Measurements from ENCODE around the gene FOXP1. TPM values are rescaled to one million over a fixed set of nuclear protein-coding genes. Genes with fewer than 3 reads are reported as not detected.
A peak's percentile ranks its signal among the peaks of the same experiment; 100 is the strongest.

FOXP1 gene
- total and polyA plus RNA-seq, 8 donors, result 12.3 to 215 (median 117) TPM

GRCh38 chr3:70994644-70995043 is 588.9 kb downstream of the FOXP1 start:
- no peak overlapping the region for H3K4me3 ChIP-seq
- H3K27me3 ChIP-seq, result no peaks in the 10 kb centered on the region
- no peaks in the 10 kb centered on the region for H3K9me3 ChIP-seq
- H3K27ac ChIP-seq, result no peak overlapping the region
- intact Hi-C loops (cut with DNase I; ENCODE audit: low total_unique reads), result no loop called here
- H3K36me3 ChIP-seq, result peaks cover 9 to 65% (median 48%) of the 10 kb centered on the region in 4 donors
- peaks cover under 1 to 42% (median 18%) of the 10 kb centered on the region in 4 donors for H3K4me1 ChIP-seq
- WGBS, 5 donors, result 95 to 99% (median 97%) methylated on average over 3 of the region's 3 CpGs
- no peak for TF ChIP-seq POLR2A (IDR thresholded peaks at IDR 0.05)
- no peak for TF ChIP-seq CTCF (IDR thresholded peaks at IDR 0.05)
- no peak for TF ChIP-seq POLR2AphosphoS5 (IDR thresholded peaks at IDR 0.05)
- TF ChIP-seq EP300 (IDR thresholded peaks at IDR 0.05), result no peak
- DNase-seq, result no peak

- H3K27ac ChIP-seq, result peak overlapping the region in 1 of 5 donors; percentile 54
- intact Hi-C loops (cut with DNase I; ENCODE audit: low total_unique reads), result no loop called here
- TF ChIP-seq CTCF (IDR thresholded peaks at IDR 0.05) (no peak), EP300 (IDR thresholded peaks at IDR 0.05) (no peak), POLR2AphosphoS5 (IDR thresholded peaks at IDR 0.05) (no peak), POLR2A (IDR thresholded peaks at IDR 0.05) (no peak)
- H3K9me3 ChIP-seq, result no peaks in the 10 kb centered on the region
- H3K36me3 ChIP-seq, result peaks cover 7 to 65% (median 46%) of the 10 kb centered on the region in 4 donors
- H3K4me1 ChIP-seq, result peaks cover 6 to 58% (median 29%) of the 10 kb centered on the region in 4 donors
- H3K4me3 ChIP-seq, result no peak overlapping the region
- no peaks in the 10 kb centered on the region for H3K27me3 ChIP-seq
- DNase-seq, result no peak
- 83 to 93% (median 93%) methylated on average over 11 of the region's 11 CpGs for WGBS, 5 donors
Measured at GRCh38 chr3:70992562-70993204, 590.8 kb downstream of the FOXP1 start.

DNA sequence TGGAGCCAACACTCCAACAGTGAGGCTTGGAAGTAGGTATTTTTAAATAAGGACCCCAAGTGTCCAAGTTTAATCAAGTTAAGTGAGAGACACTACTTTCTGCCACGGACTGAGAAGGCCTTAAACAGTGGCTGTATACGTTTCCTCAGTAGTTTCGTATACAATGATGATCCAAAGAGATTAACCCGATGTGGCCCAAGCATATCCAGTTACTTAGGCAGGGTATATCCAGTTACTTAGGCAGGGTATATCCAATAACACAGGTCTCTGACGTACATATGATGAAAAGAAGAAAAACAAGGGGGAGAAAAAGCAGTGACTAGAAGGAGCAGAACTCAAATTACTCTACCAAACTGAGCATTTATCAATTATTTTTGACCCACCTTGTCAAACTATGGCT is 591.4 kb downstream of the FOXP1 start:
- Histone ChIP-seq H3K36me3 (peaks cover 13 to 65% (median 46%) of the 10 kb centered on the region in 4 donors), H3K4me3 (no peak overlapping the region), H3K27ac (peak overlapping the region in 1 of 5 donors; percentile 44), H3K9me3 (no peaks in the 10 kb centered on the region), H3K27me3 (no peaks in the 10 kb centered on the region), H3K4me1 (peaks cover 6 to 64% (median 31%) of the 10 kb centered on the region in 4 donors)
- TF ChIP-seq EP300 (IDR thresholded peaks at IDR 0.05) (no peak), POLR2AphosphoS5 (IDR thresholded peaks at IDR 0.05) (no peak), CTCF (IDR thresholded peaks at IDR 0.05) (no peak), POLR2A (IDR thresholded peaks at IDR 0.05) (no peak)
- 78 to 85% (median 83%) methylated on average over 5 of the region's 5 CpGs for WGBS, 5 donors
- intact Hi-C loops (cut with DNase I; ENCODE audit: low total_unique reads), result no loop called here
- no peak for DNase-seq

DNA sequence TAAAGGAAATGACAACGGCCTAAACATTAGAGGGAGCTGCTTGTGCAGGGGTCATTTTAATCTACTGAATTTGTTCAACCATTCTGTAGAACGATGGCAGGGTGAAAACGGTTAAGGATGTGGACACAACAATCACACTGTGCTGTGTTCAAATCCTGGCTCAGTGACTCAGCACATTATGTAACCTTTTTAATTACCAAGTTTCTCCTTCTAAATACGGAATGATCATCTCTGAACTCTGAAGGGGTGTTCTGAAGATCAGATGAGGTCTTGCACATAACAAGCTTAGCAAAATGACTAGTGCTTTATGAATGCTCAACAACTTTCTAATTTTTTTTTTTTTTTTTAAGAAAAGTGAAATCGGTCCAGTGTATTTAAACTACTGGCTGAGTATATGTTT is 592.8 kb downstream of the FOXP1 start:
- no peak for DNase-seq
- Histone ChIP-seq H3K27me3 (no peaks in the 10 kb centered on the region), H3K9me3 (no peaks in the 10 kb centered on the region), H3K4me1 (peaks cover 8 to 78% (median 41%) of the 10 kb centered on the region in 4 donors), H3K36me3 (peaks cover 22 to 65% (median 44%) of the 10 kb centered on the region in 4 donors), H3K27ac (peak overlapping the region in 4 of 5 donors; percentile 31 to 63 (median 50)), H3K4me3 (no peak overlapping the region)
- WGBS, 5 donors, result 72 to 82% (median 77%) methylated on average over 5 of the region's 5 CpGs
- intact Hi-C loops (cut with DNase I; ENCODE audit: low total_unique reads), result no loop called here
- TF ChIP-seq POLR2AphosphoS5 (IDR thresholded peaks at IDR 0.05) (no peak), EP300 (IDR thresholded peaks at IDR 0.05) (no peak), POLR2A (IDR thresholded peaks at IDR 0.05) (no peak), CTCF (IDR thresholded peaks at IDR 0.05) (no peak)
